ENCODE results near the gene PALD1.
A peak's percentile ranks its signal among the peaks of the same experiment; 100 is the strongest.

The PALD1 gene

DNA sequence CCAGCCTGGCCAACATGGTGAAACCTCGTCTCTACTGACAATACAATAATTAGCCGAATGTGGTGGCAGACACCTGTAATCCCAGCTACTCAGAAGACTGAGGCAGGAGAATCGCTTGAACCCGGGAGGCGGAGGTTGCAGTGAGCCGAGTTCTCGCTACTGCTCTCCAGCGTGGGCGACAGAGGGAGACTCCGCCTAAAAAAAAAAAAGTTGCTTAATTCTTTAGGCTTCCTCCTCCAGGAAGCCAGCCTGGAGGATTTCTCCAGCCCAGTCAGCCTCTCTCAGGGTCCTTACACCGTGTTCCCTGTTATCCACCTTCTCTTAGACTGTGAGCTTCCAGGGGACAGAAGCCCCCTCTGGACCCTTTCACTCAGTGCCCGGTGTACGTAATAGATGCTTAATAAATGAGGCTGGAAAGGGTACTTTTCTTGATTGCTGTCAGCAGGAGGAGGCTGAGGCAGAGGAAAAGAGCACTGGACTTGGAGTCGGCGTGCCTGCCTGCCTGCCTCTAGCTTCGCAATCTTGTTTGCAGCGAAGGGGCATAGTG is 20.7 kb upstream of the PALD1 start:
- in situ Hi-C loops (cut with MboI; ENCODE audit: low sequenced_read_pairs, unreplicated experiment), result loop anchor here (25.0 kb wide), 1 partner anchor 304 kb away; no protein-coding TSS in a partner anchor
- no peak for DNase-seq (ENCODE audit: low spot score)
- TF ChIP-seq CTCF (IDR thresholded peaks at IDR 0.05; ENCODE audit: borderline replicate concordance, control extremely low read depth, extremely low read depth, insufficient read depth, missing control alignments), result no peak

- DNase-seq (ENCODE audit: low spot score), result peak; percentile 55
- in situ Hi-C loops (cut with MboI; ENCODE audit: low sequenced_read_pairs, unreplicated experiment), result loop anchor here (25.0 kb wide), 1 partner anchor 304 kb away; no protein-coding TSS in a partner anchor
Measured at GRCh38 chr10:70458329-70459060, 20.1 kb upstream of the PALD1 start.

DNA sequence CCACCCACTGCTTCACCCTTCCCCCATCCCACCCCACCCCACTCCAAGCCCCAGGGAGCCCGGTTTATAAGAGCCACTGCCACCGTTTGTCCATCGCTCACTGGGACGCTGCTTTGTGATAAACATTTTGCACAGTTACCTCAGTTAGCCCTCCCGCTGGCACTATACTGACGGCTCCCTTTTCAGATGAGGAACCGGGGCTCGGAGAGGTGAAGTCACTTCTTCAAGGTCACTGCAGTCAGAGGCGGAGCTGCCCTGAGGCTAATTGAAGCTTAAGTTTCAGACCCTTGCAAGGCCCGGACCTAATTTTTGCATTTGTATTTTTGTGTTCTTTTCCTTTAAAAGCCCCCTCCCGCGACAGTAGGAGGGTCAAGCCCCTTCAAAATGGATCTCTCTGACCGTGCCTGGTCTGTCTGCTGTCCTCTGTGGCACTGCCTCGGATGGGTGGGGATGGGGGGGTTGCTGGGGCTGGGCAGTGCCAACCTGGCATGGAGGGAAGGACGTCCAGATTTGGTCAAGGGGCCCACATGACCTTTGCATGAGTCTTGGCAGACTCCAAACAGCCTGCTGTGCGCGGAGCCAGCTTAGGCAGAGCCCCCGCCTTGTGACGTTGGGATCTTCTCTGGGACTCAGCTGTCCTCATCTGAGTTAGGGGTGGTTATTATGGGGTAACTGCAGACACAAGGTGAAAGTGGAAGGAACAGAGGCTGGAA is 19.4 kb upstream of the PALD1 start:
- no peak for TF ChIP-seq CTCF (IDR thresholded peaks at IDR 0.05; ENCODE audit: borderline replicate concordance, control extremely low read depth, extremely low read depth, insufficient read depth, missing control alignments)
- DNase-seq (ENCODE audit: low spot score), result no peak
- in situ Hi-C loops (cut with MboI; ENCODE audit: low sequenced_read_pairs, unreplicated experiment), result loop anchor here (25.0 kb wide), 1 partner anchor 303 kb away; no protein-coding TSS in a partner anchor

More at GRCh38 chr10:70458329-70459060, 20.1 kb upstream of the PALD1 start:
- no peak for TF ChIP-seq CTCF (IDR thresholded peaks at IDR 0.05; ENCODE audit: borderline replicate concordance, control extremely low read depth, extremely low read depth, insufficient read depth, missing control alignments)

DNA sequence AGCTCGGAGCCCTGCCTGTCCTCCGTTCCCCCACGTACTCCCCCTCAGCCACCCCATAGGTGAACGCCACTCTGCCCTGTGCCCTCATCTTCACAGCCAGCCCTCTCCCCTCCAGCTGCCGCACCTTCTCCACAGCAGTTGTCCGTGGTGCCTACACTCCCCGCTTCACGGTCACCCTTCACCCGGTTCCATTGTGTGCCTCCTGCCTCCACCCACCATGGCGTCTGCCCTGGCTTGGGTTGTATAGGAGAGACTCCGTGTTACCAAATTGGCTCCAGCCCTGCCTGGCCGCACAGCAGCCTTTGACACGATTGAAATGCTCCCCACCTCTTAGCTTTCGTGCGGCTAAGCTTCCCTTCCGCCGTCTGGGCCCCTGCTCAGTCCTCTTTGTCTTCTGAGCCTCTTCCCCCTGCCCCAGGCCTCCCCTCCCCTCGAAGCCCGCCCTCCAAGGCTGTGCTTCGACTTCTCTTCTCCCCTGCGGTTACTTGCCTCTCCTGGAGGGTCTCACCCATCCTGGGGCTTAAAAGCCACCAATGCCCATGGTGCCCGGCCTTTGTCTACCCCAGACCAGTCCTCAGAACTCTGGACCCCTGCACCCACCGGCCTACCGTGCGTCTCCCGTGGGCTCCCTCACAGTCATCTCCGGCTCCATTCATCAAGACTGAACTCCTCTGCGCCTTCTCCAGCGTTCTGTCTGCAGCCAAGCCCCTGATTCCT is 18.6 kb upstream of the PALD1 start:
- no peak for TF ChIP-seq CTCF (IDR thresholded peaks at IDR 0.05; ENCODE audit: borderline replicate concordance, control extremely low read depth, extremely low read depth, insufficient read depth, missing control alignments)
- DNase-seq (ENCODE audit: low spot score), result no peak
- in situ Hi-C loops (cut with MboI; ENCODE audit: low sequenced_read_pairs, unreplicated experiment), result loop anchor here (5.0 to 25.0 kb wide), 2 partner anchors 72 to 302 kb away; no protein-coding TSS in a partner anchor

DNA sequence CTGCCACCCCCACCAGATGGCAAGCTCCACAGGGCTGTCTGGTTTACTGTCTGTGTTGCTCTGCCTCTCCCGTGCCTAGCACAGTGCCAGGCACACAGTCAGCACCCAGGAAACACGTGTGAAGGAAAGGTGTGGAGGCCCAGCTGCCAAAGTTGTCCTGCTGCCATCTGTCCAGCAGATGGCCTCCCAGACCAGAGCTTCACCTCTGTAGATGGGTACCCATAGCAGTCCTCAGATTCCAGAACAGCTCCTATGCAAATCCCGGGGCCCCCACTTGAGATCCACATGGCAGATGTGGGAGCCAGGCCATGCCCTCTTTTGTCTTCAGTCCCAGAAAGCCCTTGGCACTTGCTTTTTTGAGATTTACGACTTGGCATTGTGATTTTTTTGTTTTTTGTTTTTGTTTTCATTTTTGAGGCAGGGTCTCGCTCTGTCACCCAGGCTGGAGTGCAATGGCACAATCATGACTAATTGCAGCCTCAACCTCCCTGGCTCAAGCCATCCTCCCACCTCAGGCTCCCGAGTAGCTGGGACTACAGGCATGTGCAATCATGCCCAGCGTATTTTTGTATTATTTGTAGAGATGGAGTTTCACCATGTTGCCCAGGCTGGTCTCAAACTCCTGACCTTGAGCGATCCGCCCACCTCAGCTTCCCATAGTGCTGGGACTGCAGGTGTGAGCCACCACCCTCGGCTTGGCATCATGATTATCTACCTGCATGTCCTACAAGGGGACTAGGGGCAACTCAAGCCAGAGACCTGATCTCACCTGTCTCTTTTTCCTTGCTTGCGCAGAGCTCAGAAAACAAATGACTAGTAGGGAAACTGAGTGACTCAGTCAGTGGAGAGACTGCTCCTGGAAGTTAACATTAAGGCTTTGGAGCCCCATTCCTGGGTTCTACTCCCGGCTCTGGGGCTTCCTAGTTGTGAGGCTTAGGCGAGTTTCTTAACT is 16.9 kb upstream of the PALD1 start:
- in situ Hi-C loops (cut with MboI; ENCODE audit: low sequenced_read_pairs, unreplicated experiment), result loop anchor here (5.0 to 25.0 kb wide), 2 partner anchors 71 to 301 kb away; no protein-coding TSS in a partner anchor
- TF ChIP-seq CTCF (IDR thresholded peaks at IDR 0.05; ENCODE audit: borderline replicate concordance, control extremely low read depth, extremely low read depth, insufficient read depth, missing control alignments), result peak; percentile 79
- peak; percentile 84 for DNase-seq (ENCODE audit: low spot score)
